ENCODE measurements around the gene TMEM101. TPM values are rescaled to one million over a fixed set of nuclear protein-coding genes. Genes with fewer than 3 reads are reported as not detected.
"Not testable (repeated sequence)": the region's sequence is repeated elsewhere in the genome, so short reads cannot be mapped to it uniquely, and the experiment has no call there.

Gene TMEM101
- total RNA-seq, 1 donor from 2014 or later = 52.4 TPM

DNA sequence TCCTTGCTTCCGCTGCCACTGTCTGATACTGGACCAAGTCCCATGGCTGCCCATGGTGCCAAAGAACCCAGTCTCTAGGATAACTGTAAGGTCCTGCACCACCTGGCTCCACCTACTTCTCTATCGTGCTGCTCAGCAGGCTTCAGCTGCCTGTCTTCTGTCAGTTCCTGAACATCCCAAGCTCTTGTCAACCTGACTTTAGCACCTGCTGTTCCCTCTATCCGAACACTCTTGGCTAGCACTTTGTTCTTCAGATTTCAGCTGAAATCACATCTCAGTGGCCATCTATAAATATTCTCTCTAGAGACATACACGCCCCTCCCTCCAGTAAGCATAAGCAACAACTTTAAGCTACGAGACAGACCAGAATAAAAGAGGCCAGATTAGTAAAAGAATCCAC lies 15.0 kb upstream of the TMEM101 start:
- no peak overlapping the region for H3K4me3 ChIP-seq (ENCODE audit: low read depth, low read length)
- DNase-seq (ENCODE audit: low read depth) = no peak
- TF ChIP-seq, protein P1, sequence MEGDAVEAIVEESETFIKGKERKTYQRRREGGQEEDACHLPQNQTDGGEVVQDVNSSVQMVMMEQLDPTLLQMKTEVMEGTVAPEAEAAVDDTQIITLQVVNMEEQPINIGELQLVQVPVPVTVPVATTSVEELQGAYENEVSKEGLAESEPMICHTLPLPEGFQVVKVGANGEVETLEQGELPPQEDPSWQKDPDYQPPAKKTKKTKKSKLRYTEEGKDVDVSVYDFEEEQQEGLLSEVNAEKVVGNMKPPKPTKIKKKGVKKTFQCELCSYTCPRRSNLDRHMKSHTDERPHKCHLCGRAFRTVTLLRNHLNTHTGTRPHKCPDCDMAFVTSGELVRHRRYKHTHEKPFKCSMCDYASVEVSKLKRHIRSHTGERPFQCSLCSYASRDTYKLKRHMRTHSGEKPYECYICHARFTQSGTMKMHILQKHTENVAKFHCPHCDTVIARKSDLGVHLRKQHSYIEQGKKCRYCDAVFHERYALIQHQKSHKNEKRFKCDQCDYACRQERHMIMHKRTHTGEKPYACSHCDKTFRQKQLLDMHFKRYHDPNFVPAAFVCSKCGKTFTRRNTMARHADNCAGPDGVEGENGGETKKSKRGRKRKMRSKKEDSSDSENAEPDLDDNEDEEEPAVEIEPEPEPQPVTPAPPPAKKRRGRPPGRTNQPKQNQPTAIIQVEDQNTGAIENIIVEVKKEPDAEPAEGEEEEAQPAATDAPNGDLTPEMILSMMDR (IDR thresholded peaks at IDR 0.05; ENCODE audit: insufficient read depth, low read length, poor library complexity, severe bottlenecking) = no peak
- no peaks in the 10 kb centered on the region for H3K27me3 ChIP-seq (ENCODE audit: control insufficient read depth, insufficient read depth, low read length)
- H3K36me3 ChIP-seq (ENCODE audit: control insufficient read depth, insufficient read depth, low read length) = no peaks in the 10 kb centered on the region

DNA sequence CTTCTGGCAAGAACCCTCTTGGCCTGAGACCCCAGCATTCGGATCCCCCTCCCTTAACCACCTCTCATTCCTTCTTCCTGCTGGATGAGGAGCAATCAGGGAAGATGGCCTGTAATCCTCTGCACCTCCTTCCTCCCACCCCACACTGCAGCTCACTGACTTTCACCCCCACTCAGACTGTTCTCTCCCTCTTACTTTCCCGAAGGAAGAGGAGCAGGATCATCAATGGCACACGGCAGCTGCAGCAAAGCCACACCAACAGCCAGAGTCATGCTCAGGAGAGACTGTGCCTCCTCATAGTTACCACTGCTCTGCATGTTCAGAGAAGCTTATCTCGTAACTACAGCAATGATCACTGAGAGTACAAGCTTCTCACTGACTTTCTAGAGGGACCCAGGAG lies 10.1 kb upstream of the TMEM101 start:
- Histone ChIP-seq H3K4me3 (ENCODE audit: low read depth, low read length) (no peak overlapping the region), H3K27me3 (ENCODE audit: control insufficient read depth, insufficient read depth, low read length) (no peaks in the 10 kb centered on the region), H3K36me3 (ENCODE audit: control insufficient read depth, insufficient read depth, low read length) (no peaks in the 10 kb centered on the region)
- TF ChIP-seq, protein P1 (IDR thresholded peaks at IDR 0.05; ENCODE audit: insufficient read depth, low read length, poor library complexity, severe bottlenecking) = no peak
- no peak for DNase-seq (ENCODE audit: low read depth)

DNA sequence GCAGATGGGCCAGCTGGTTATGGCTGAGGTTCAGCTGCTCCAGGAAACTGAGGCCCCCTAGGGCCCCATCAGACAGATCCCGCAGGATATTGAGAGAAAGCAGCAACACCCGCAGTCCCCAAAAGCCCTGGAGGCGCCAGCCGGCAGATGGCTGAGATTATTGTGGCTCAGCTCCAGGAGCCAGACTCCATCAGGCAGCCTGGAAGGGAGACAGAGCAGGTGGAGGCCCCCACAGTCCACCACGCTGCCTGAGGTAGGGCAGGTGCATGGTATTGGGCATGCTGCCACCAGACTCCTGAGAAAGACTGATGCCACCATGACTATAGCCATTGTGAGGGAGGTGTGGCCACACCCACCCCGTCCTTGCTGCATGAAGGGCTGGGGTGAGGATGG lies 9.5 kb upstream of the TMEM101 start:
- Histone ChIP-seq H3K27me3 (ENCODE audit: control insufficient read depth, insufficient read depth, low read length) (no peaks in the 10 kb centered on the region), H3K4me3 (ENCODE audit: low read depth, low read length) (no peak overlapping the region)
- TF ChIP-seq, protein P1 (IDR thresholded peaks at IDR 0.05; ENCODE audit: insufficient read depth, low read length, poor library complexity, severe bottlenecking) = no peak

DNA sequence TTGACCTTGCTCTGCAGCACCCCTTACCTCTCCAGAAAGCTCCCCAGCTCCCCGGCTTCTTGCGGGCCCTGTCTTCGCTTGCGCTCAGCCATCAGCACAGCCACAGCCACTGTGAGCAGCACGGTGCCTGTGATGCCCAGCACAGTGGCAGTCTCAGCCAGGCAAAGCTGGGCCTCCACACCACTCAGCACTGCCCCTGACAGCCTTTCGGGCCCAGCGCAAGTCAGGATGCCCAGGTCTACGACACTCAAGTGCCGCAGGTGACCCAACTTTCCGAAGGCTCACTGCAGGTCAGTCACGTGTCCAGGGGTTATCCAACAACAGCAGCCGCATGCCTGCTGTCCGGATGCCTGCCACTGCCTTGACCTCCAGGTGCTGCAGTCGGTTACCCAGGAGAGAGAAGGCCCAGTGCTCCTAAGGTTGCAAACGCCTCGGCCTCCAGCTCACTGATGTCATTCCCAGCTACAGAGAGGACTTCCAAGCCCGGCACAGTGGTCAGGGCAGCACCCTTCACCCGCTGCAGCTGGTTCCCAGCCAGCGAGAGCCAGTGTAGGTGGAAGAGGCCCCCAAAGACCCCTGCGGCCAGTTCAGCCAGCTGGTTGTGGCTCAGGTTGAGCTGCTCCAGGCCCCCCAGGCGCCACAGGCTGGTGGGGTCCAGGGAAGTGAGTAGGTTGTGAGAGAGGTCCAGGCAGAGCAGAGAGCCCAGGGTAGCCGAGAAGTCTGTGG lies 8.9 kb upstream of the TMEM101 start:
- Histone ChIP-seq H3K4me3 (ENCODE audit: low read depth, low read length) (no peak overlapping the region), H3K27me3 (ENCODE audit: control insufficient read depth, insufficient read depth, low read length) (no peaks in the 10 kb centered on the region), H3K36me3 (ENCODE audit: control insufficient read depth, insufficient read depth, low read length) (no peaks in the 10 kb centered on the region)
- TF ChIP-seq, protein P1 (IDR thresholded peaks at IDR 0.05; ENCODE audit: insufficient read depth, low read length, poor library complexity, severe bottlenecking) = no peak
- DNase-seq (ENCODE audit: low read depth) = no peak

More for the DNA sequence above, 9.5 kb upstream of the TMEM101 start:
- H3K36me3 ChIP-seq (ENCODE audit: control insufficient read depth, insufficient read depth, low read length) = no peaks in the 10 kb centered on the region
- no peak for DNase-seq (ENCODE audit: low read depth)

DNA sequence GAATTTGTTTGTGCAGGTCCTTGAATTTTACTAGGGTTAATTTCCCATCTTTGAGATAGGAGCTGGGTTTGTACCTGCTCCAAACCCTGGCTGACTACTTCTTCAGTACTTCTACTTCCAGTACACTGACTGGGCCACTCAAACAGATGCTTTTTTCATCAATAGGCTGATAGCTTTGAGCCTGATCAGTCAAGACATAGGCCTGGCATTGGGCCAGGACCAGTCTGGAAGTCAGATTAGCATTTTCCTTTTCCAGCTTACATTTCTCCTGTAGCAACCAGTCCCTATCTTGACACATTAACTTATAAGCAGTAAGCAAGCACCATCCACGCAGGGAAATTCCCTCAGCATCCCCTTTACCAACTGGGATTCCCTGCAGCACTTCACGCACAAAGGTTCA lies 7.5 kb upstream of the TMEM101 start:
- H3K27me3 ChIP-seq (ENCODE audit: control insufficient read depth, insufficient read depth, low read length) = no peaks in the 10 kb centered on the region
- H3K4me3 ChIP-seq (ENCODE audit: low read depth, low read length) = no peak overlapping the region
- TF ChIP-seq, protein P1 (IDR thresholded peaks at IDR 0.05; ENCODE audit: insufficient read depth, low read length, poor library complexity, severe bottlenecking) = no peak
- no peaks in the 10 kb centered on the region for H3K36me3 ChIP-seq (ENCODE audit: control insufficient read depth, insufficient read depth, low read length)
- no peak for DNase-seq (ENCODE audit: low read depth)

DNA sequence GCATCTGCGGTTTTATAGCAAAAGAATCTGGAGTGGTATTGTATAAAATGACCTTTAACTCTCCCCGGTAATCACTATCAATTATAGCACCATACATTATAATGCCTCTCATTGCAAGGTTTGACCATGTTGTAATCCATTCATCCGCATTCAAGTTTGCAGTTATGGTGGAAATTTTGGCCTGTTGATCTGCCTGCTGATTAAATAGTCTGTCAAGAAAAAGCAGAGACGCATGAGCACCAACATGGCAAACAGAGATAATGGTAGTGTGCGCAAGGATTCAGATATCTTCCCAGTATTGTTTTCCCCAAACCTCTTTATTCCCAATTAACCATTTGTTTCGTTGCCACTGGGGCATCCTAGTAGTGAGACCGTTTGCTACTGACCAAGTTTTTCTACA lies 6.5 kb upstream of the TMEM101 start:
- H3K36me3 ChIP-seq (ENCODE audit: control insufficient read depth, insufficient read depth, low read length); H3K4me3 ChIP-seq (ENCODE audit: low read depth, low read length); H3K27me3 ChIP-seq (ENCODE audit: control insufficient read depth, insufficient read depth, low read length); DNase-seq (ENCODE audit: low read depth): not testable (repeated sequence)
